GM12892 (cell line): ENCODE results near the gene TLR3.

Experiments
- DNase-seq: peaks from one replicate; pipeline ENCODE4 v3.0.0; 2011; ENCODE audit not compliant: insufficient read length
- FAIRE-seq: peaks from 2 replicates; lab custom pipeline; 2011; peaks lifted over from hg19 to GRCh38; lab: Jason Lieb, UNC
- POLR2A ChIP-seq: IDR thresholded peaks from 2 replicates; pipeline ENCODE4 v1.6.1; 2011; ENCODE audit warnings: low read depth, low read length, control low read depth
- POLR2AphosphoS5 ChIP-seq: IDR thresholded peaks from 2 replicates; pipeline ENCODE4 v1.6.1; 2011; ENCODE audit warnings: low read depth, low read length, control low read depth
- TAF1 ChIP-seq: IDR thresholded peaks from 2 replicates; pipeline ENCODE4 v1.6.1; 2011; ENCODE audit warnings: low read depth, mild to moderate bottlenecking, control low read depth, low read length, borderline replicate concordance

Gene TLR3

DNA sequence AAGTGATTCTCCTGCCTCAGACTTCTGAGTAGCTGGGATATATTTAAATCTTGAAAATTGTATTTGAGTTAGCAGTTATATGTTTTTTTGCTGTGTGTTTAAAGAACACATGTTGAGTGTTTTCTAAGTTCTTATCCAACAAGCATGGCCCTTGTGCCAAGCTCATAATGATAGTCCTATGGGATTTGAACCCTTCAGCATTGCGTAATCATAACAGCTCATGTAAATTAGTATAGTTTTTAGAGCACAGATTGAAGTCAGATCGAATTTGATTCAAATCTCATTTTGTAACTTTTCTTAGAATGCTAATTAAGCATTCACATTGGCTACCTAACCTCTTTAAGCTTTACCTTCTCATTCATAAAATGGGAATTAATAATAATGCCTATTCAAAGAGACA lies 47.7 kb downstream of the TLR3 start:
- TF ChIP-seq TAF1 (no peak), POLR2A (no peak), POLR2AphosphoS5 (no peak)
- DNase-seq (no peak), FAIRE-seq (no peak)

DNA sequence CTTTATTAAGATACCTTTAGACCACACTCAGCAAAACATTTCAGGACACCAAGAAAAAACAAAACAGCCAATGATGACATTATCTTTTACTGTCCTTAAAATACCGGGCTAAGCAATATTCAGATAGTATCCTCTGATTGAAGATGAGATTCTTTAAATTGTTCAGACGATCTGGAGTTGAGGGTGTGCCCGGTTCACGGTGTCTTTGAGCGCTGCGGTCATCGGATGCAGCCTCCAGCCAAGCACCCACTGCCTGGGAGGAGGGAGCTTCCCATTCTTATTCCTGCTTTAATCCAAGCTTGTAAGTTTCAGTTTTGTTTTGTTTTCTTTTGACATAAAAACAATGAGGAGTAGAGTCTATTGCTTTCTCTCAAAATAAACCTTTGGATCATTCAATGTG lies 49.6 kb downstream of the TLR3 start:
- FAIRE-seq (no peak), DNase-seq (no peak)
- TF ChIP-seq POLR2A, result no peak
- TF ChIP-seq TAF1, result no peak
- no peak for TF ChIP-seq POLR2AphosphoS5

DNA sequence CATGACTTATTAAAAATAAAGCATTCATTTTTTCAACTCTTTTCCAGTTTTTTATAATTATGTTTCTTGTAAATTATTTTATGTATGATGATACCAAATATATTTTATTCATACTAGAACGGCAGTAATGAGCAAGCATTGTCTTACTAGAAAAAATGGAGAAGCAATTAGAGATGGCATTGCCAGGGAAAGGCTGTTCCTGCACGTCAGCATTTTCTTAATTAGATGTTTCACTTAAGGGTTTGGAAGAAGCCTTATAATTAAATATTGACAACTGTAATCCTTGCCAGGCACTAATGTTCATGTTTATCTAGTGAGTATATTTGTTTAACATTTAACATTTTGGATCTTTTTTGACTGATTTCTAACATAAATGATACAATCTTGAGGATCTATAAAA lies 52.1 kb downstream of the TLR3 start:
- TF ChIP-seq TAF1 (no peak), POLR2AphosphoS5 (no peak), POLR2A (no peak)
- FAIRE-seq, result no peak
- DNase-seq, result no peak

DNA sequence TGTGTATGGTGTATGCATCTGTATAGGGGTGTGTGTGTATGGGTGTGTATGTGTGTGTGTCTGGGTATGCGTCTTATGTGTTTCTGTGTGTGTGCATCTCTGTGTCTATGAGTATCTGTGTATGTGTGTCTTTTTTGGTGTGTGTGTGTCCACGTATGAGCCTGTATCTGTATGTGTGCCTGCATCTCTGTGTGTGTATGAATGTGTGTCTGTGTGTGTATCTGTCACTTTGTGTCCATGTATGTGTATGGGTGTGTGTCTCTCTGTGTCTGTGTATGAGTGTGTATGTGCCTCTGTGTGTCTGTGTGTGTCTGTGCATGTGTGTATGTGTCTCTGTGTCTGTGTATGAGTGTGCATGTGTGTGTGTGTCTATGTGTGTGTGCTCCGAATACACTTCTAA lies 59.9 kb downstream of the TLR3 start:
- DNase-seq (no peak), FAIRE-seq (no peak)
- TF ChIP-seq POLR2AphosphoS5 (no peak), TAF1 (no peak), POLR2A (no peak)

DNA sequence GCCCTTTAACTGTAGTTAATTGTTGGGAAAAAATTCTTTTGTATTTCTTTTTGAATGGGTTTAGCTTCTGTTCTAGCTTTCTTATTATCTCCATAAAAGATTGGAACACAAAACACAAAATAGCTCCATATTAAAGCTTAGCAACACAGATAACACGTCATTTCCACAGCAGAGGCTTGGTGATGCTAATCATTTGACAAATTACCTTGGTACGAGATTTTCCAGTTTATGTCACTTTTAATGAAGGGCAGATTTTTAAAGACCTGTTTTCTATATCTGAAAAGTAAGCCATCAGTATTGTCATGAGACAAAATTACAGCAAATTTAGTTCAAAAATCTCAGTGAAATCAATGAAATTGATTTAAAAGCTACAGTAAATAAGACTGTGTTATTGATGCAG lies 63.0 kb downstream of the TLR3 start:
- no peak for DNase-seq
- TF ChIP-seq POLR2AphosphoS5 (no peak), TAF1 (no peak), POLR2A (no peak)
- FAIRE-seq, result no peak

DNA sequence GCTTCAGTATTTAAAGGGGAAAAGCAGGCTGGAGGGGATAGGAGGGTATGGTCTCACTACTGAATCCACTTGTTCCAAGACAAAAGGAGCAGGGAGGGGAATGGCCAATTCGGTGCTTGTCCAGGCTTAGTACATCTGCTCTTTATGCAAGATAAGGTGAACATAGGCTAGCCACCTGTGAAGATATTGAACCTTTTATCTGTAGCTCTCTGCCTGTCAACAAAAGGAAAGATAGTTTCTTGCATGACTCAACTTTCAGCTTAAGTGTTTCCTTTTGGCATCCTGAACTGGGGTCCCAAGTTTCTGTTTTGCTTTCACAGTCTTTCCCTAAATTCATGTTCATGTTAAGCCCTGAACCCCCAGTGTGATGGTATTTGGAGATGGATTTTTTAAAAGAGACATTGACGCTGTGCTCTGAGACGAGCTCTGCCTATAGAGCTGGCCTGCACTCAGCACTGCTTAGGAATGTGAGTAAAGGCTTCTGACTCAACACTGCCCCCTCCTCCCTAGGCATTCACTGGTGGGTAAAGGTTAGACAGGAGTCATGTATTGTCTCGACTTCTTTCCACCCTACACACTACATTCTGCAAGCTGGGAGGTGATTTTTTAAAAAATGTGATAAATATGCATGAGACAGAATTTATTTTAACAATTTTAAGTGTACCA lies 63.8 kb downstream of the TLR3 start:
- DNase-seq, result no peak
- FAIRE-seq, result peak; percentile 58
- TF ChIP-seq POLR2A (no peak), TAF1 (no peak), POLR2AphosphoS5 (no peak)

DNA sequence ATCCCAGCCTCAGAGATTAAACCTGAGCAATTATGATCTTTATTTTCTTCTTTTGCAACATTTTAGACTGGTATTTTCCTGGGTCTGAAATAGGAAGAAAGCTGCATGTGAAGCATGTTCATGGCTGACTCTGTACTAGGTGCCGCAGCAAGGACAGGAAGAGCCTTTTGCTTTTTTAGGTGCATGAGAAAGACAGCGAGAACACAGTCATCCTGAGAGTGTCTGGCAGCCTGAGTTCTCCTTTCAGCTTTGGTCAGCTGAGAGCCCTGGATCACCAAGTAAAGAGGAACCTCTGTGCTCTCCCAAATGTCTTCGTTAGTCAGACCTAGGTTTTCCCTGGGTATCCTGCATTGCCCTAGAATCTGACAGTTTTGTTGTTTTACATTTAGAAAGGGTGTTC lies 65.3 kb downstream of the TLR3 start:
- no peak for DNase-seq
- 0 out of 2 replicates have a peak, but pooled peaks have one; percentile 37 for TF ChIP-seq POLR2AphosphoS5
- no peak for TF ChIP-seq TAF1
- FAIRE-seq, result peak; percentile 95

DNA sequence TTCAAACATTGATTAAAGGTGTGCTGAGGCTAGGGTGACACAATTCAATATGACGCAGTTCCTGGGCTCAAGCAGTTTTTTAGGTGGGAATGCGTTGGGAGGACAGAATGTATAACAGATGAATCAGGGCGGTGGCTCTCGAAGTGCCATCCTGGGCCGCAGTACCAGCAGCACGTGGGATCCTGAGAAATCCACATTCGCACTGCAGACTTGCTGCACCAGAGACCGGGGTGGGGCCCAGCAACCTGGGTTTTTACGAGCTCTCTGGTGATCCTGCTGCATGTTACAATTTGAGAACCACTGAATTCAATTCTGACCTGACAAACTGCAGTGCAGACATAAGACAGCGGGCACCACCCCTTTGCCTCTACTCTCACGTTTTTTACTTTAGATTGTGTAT lies 65.9 kb downstream of the TLR3 start:
- no peak for TF ChIP-seq POLR2A
- no peak for TF ChIP-seq TAF1
- no peak for TF ChIP-seq POLR2AphosphoS5
- FAIRE-seq, result no peak
- no peak for DNase-seq

DNA sequence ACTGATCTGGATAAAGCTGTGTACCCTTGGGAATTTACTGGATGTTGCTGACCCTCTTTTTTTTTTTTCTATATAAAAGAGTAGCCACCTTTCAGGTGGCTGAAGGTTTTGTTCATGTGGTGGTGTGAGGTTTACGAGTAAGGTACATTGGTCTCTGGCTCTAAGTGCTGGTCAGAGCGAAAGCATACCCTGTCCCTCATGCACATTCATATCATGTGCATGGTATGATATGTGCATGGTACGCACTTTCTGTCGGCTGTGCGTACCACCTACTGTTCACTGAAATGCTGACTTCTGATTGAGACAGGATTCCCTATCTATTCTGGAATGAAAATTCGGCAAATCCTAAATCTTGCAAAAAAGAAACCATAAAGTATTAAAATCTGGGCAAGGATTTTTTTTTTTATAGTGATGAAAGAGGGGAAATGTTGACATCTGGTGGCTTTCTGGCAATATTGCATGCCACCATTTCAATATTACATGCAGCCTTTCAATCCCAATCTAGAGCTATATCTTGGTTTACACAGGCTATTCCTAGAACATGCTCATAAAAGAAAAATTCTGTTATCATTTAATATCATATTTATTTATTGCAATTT lies 68.3 kb downstream of the TLR3 start:
- DNase-seq, result no peak
- FAIRE-seq, result no peak
- no peak for TF ChIP-seq POLR2AphosphoS5
- no peak for TF ChIP-seq TAF1
- no peak for TF ChIP-seq POLR2A
